HepG2 (cell line): ENCODE measurements around the gene DDIT4. TPM values are rescaled to one million over a fixed set of nuclear protein-coding genes. Genes with fewer than 3 reads are reported as not detected.

Experiments
- ATAC-seq: fragments of 200-7000 bp; cut with Tn5 transposase; 3 replicates; pipeline ENCODE4 v1.9.1; 2020; ENCODE audit warnings: mild to moderate bottlenecking, moderate library complexity
- Bru-seq: library from RNA; stranded (reverse); fragments of 400-500 nt; gene quantifications from one replicate; lab custom pipeline; 2021; lab: Mats Ljungman, UMichigan
- BruChase-seq, 2 experiments: library from RNA; stranded (reverse); fragments of 400-500 nt; gene quantifications; one replicate each; lab custom pipeline; 2021; lab: Mats Ljungman, UMichigan
- BruUV-seq: library from RNA; stranded (reverse); fragments of 400-500 nt; replicated peaks from 2 replicates; lab custom pipeline; 2021; lab: Mats Ljungman, UMichigan
- CTCF ChIA-PET: fragments of 300-600 bp; formaldehyde crosslinking; extraction: SDS; loops from one replicate; lab custom pipeline; 2021; ENCODE audit warnings: low total read pairs, inconsistent platforms, low intra/inter-chr PET ratio; lab: Yijun Ruan, JAX
- POLR2A ChIA-PET: fragments of 350-600 bp; sonication (Branson Sonifier 250); formaldehyde crosslinking; loops from one replicate; lab custom pipeline; 2020; ENCODE audit warnings: antibody characterized with exemption, inconsistent platforms; lab: Yijun Ruan, JAX
- DNase-seq: peaks from one replicate; pipeline ENCODE4 v3.0.0-alpha.2; 2015; ENCODE audit warnings: low spot score
- FAIRE-seq: peaks from 3 replicates; lab custom pipeline; 2011; peaks lifted over from hg19 to GRCh38; lab: Jason Lieb, UNC
- H2AFZ ChIP-seq: one replicate; pipeline ENCODE4 v1.6.1; 2011; ENCODE audit warnings: low read length, inconsistent platforms
- H3K27ac ChIP-seq: fragments of 300-600 bp; 3 replicates; pipeline ENCODE4 v1.8.0; 2011; ENCODE audit warnings: mixed run types, mild to moderate bottlenecking, mixed read lengths, low read length, inconsistent platforms; ENCODE audit not compliant: insufficient read depth; ENCODE audit errors: extremely low read length
- H3K27me3 ChIP-seq, 2 experiments: fragments of 200-600 bp in 1 of 2; 2 replicates in 1 of 2; 3 replicates in 1 of 2; pipeline versions ENCODE4 v1.6.0 to v1.8.0; 2011; ENCODE audit warnings: low read length in 2 of 2, mild to moderate bottlenecking in 2 of 2, moderate library complexity in 2 of 2, inconsistent platforms in 1 of 2; ENCODE audit not compliant: insufficient read depth in 2 of 2, control insufficient read depth in 1 of 2
- H3K36me3 ChIP-seq, 2 experiments: fragments of 200-600 bp in 1 of 2; replicated peaks in 1 of 2; 2 replicates in 1 of 2; 3 replicates in 1 of 2; pipeline versions ENCODE4 v1.5.1 to v1.8.0; 2011; ENCODE audit warnings: low read length in 2 of 2, inconsistent platforms in 1 of 2; ENCODE audit not compliant: insufficient read depth in 2 of 2, control insufficient read depth in 1 of 2
- H3K4me1 ChIP-seq: 2 replicates; pipeline ENCODE4 v1.5.1; 2012; ENCODE audit warnings: low read length, inconsistent platforms; ENCODE audit not compliant: insufficient read depth
- H3K4me2 ChIP-seq: 2 replicates; pipeline ENCODE4 v1.6.0; 2011; ENCODE audit warnings: low read depth, low read length, inconsistent platforms
- H3K4me3 ChIP-seq, 3 experiments: fragments of 200-600 bp in 1 of 3; sonication (generic), shearing (Covaris generic) in 1 of 3; replicated peaks in 1 of 3; 2 replicates each; pipeline ENCODE4 v1.5.1; 2011 to 2016; ENCODE audit warnings: low read length in 3 of 3, inconsistent platforms in 2 of 3, low read depth in 2 of 3, mild to moderate bottlenecking in 2 of 3, control low read depth in 1 of 3, mixed read lengths in 1 of 3; ENCODE audit not compliant: insufficient read depth in 1 of 3
- H3K79me2 ChIP-seq: one replicate; pipeline ENCODE4 v1.6.1; 2011; ENCODE audit warnings: low read length, inconsistent platforms; ENCODE audit not compliant: insufficient read depth
- H3K9ac ChIP-seq: 2 replicates; pipeline ENCODE4 v1.6.0; 2011; ENCODE audit warnings: mild to moderate bottlenecking, low read depth, low read length, inconsistent platforms; ENCODE audit not compliant: insufficient read depth
- H3K9me3 ChIP-seq: 2 replicates; pipeline ENCODE4 v1.5.1; 2012; ENCODE audit warnings: mild to moderate bottlenecking, low read length
- H4K20me1 ChIP-seq: 2 replicates; pipeline ENCODE4 v1.6.0; 2011; ENCODE audit warnings: inconsistent platforms, mild to moderate bottlenecking, low read length, moderate library complexity; ENCODE audit not compliant: insufficient read depth
- GTF2F1 ChIP-seq: fragments of 150-350 bp; IDR thresholded peaks from 2 replicates; pipeline ENCODE4 v1.6.1; 2014; ENCODE audit warnings: low read length
- KDM5A ChIP-seq: fragments of 200-600 bp; sonication (generic); IDR thresholded peaks from 2 replicates; pipeline ENCODE4 v1.7.0; 2018; ENCODE audit warnings: antibody characterized with exemption, mild to moderate bottlenecking, low read length, borderline replicate concordance
- PPARG ChIP-seq: conservative IDR thresholded peaks from 2 replicates; pipeline ENCODE4 v1.6.1; 2016; ENCODE audit warnings: missing biosample characterization, missing genetic modification reagents
- SATB2 ChIP-seq: sonication (generic); formaldehyde crosslinking; IDR thresholded peaks from 2 replicates; pipeline ENCODE4 v1.5.0; 2020; ENCODE audit warnings: missing genetic modification reagents
- ZNF616 ChIP-seq: sonication (generic); formaldehyde crosslinking; IDR thresholded peaks from 2 replicates; pipeline ENCODE4 v1.5.0; 2020; ENCODE audit warnings: low read depth, mild to moderate bottlenecking, missing genetic modification reagents
- ZNF646 ChIP-seq: sonication (generic); formaldehyde crosslinking; IDR thresholded peaks from 2 replicates; pipeline ENCODE4 v1.9.0; 2021; ENCODE audit warnings: mild to moderate bottlenecking, missing genetic modification reagents
- WGBS: methylation state at CpG from one replicate; pipeline ENCODE4 v1.1.6; 2017; ENCODE audit warnings: low lambda C conversion rate; 5-methylcytosine and 5-hydroxymethylcytosine counted together
- in situ Hi-C: cut with HindIII; loops from 2 replicates; pipeline ENCODE4 v1.10.0; 2017; ENCODE audit warnings: low pct_unique_long_range_greater_than_20kb; ENCODE audit not compliant: extremely low pct_ligation_motif_present
- intact Hi-C: fragments of 100-400 bp; cut with micrococcal nuclease; formaldehyde crosslinking; loops from one replicate; pipeline ENCODE4 v1.10.0; 2022; ENCODE audit not compliant: unreplicated experiment
- long read RNA-seq, 2 experiments: library from RNA in 1 of 2; library from polyadenylated mRNA in 1 of 2; stranded (forward) in 1 of 2; unstranded in 1 of 2; transcript quantifications; one replicate each; pipeline ENCODE4 v2.0.0, GENCODE V29; 2019 to 2022
- polyA minus RNA-seq, 3 experiments: library from RNA; depleted of rRNA, polyadenylated mRNA; stranded (reverse); fragments of >200 nt; gene quantifications; 2 replicates each; pipeline ENCODE4 v1.2.3, GENCODE V29; 2011; ENCODE audit warnings: low replicate concordance in 1 of 3
- polyA plus RNA-seq, 8 experiments: library from polyadenylated mRNA; depleted of rRNA in 3 of 8; stranded (reverse) in 7 of 8; unstranded in 1 of 8; fragments of >200 nt; fragmentation: Illumina TruSeq in 4 of 8; extraction: Trizol in 4 of 8; gene quantifications; 2 replicates each; pipeline versions ENCODE4 v1.2.1 to v1.2.3, GENCODE V29; 2011 to 2016; ENCODE audit warnings: low read depth in 4 of 8, missing spikeins in 1 of 8, mixed read lengths in 1 of 8; ENCODE audit not compliant: insufficient read depth in 1 of 8
- total RNA-seq, 5 experiments: library from RNA; depleted of rRNA; stranded (reverse); fragments of >200 nt; fragmentation: Illumina TruSeq; extraction: Trizol; gene quantifications; 2 replicates each; pipeline ENCODE4 v1.2.3, GENCODE V29; 2016; ENCODE audit warnings: low read depth in 1 of 5
- TF ChIP-seq, protein P1 (sequence below): sonication (generic); formaldehyde crosslinking; IDR thresholded peaks from 2 replicates; pipeline ENCODE4 v1.8.0; 2022; ENCODE audit warnings: mild to moderate bottlenecking, missing genetic modification reagents, moderate library complexity

DDIT4 gene, protein sequence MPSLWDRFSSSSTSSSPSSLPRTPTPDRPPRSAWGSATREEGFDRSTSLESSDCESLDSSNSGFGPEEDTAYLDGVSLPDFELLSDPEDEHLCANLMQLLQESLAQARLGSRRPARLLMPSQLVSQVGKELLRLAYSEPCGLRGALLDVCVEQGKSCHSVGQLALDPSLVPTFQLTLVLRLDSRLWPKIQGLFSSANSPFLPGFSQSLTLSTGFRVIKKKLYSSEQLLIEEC
- total RNA-seq (2016; rRNA removed; fragmentation: Illumina TruSeq; extraction: Trizol) (35.2 and 35.6 TPM in 2 replicates), polyA plus RNA-seq (2011; rRNA removed) (40.7 and 78.9 TPM in 2 replicates), polyA minus RNA-seq (2011; rRNA and poly(A)+ RNA removed; ENCODE audit: low replicate concordance) (150 and 161 TPM in 2 replicates), Bru-seq, nascent RNA (percentile 98 among the genes with signal in this experiment), BruChase-seq, experiment 1, labeled RNA remaining after a 6-hour chase (percentile 90 among the genes with signal in this experiment), BruChase-seq, experiment 2, labeled RNA remaining after a 2-hour chase (percentile 98 among the genes with signal in this experiment)
- 17.3 and 17.4 TPM in 2 replicates for total RNA-seq (2016; cell fraction: cytosol; rRNA removed; fragmentation: Illumina TruSeq; extraction: Trizol; ENCODE audit: low read depth)
- 35.9 and 37.2 TPM in 2 replicates for total RNA-seq (2016; cell fraction: insoluble cytoplasmic fraction; rRNA removed; fragmentation: Illumina TruSeq; extraction: Trizol)
- total RNA-seq (2016; cell fraction: membrane; rRNA removed; fragmentation: Illumina TruSeq; extraction: Trizol) = 34.5 and 35.2 TPM in 2 replicates
- total RNA-seq (2016; cell fraction: nucleus; rRNA removed; fragmentation: Illumina TruSeq; extraction: Trizol) = 19.2 and 19.4 TPM in 2 replicates
- 47.3 and 59.3 TPM in 2 replicates for polyA plus RNA-seq (2011; cell fraction: cytosol; rRNA removed)
- 73.1 and 98.3 TPM in 2 replicates for polyA plus RNA-seq (2011; cell fraction: nucleus; rRNA removed)
- polyA plus RNA-seq (2012) = 82.2 and 137 TPM in 2 replicates
- 3.8 and 5.2 TPM in 2 replicates for polyA plus RNA-seq (2016; cell fraction: cytosol; fragmentation: Illumina TruSeq; extraction: Trizol; ENCODE audit: low read depth)
- polyA plus RNA-seq (2016; cell fraction: insoluble cytoplasmic fraction; fragmentation: Illumina TruSeq; extraction: Trizol; ENCODE audit: low read depth) = 24.9 and 26.7 TPM in 2 replicates
- polyA plus RNA-seq (2016; cell fraction: membrane; fragmentation: Illumina TruSeq; extraction: Trizol; ENCODE audit: low read depth) = 8.1 and 8.4 TPM in 2 replicates
- 27.3 and 28.4 TPM in 2 replicates for polyA plus RNA-seq (2016; cell fraction: nucleus; fragmentation: Illumina TruSeq; extraction: Trizol; ENCODE audit: insufficient read depth, low read depth)
- polyA minus RNA-seq (2011; cell fraction: cytosol; rRNA and poly(A)+ RNA removed) = 74.7 and 77.2 TPM in 2 replicates
- polyA minus RNA-seq (2011; cell fraction: nucleus; rRNA and poly(A)+ RNA removed) = 51.2 and 56.2 TPM in 2 replicates
- long read RNA-seq, experiment 1, transcript DDIT4-201 (3 exons, 1,748 nt) = major isoform, 174 of 187 reads
- long read RNA-seq, experiment 1, partial matches to known transcripts = 0 of 187 reads
- long read RNA-seq, experiment 1, other reads (novel, unspliced or antisense) = 9 of 187 reads
- long read RNA-seq, experiment 2, transcript DDIT4-201 (3 exons, 1,748 nt) = major isoform, 214 of 320 reads
- long read RNA-seq, experiment 2, transcript DDIT4-203 (2 exons, 753 nt) = minor isoform, 7 of 320 reads
- long read RNA-seq, experiment 2, partial matches to known transcripts = 0 of 320 reads
- long read RNA-seq, experiment 2, other reads (novel, unspliced or antisense) = 96 of 320 reads

DNA sequence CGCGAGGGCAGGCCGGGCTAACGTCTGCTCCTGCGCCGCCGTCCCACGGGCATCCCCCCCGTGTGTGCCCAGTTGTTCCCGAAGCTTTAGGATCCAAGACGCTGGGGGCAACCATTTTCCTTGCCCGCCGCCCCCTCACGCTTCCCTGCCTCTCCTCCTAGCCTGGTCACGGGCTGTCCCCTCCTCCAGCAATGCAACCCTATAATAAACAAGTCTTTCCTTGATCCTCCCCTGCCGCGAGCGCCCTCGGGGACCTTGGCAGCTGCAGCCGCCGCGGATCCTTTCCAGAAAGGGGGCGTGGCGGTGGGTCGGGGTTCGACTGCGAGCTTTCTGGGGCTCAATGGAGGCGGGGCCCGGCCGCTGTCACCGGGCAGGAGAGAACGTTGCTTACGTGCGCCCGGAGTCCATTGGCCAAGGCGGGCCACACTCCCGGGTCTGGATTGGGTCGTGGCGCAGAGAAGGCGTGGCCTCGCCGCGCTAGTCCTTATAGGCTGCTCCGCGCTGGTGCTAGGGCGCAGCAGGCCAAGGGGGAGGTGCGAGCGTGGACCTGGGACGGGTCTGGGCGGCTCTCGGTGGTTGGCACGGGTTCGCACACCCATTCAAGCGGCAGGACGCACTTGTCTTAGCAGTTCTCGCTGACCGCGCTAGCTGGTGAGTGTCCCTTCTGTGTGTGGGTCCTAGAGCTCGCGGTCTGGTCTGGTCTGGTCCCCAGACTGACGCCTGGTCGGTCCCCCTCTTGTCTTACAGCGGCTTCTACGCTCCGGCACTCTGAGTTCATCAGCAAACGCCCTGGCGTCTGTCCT lies at the start of gene DDIT4:
TSS of gene DDIT4 (plus strand) at position 515 of the 803 bp plus-strand sequence. CDS start 293 bp downstream, outside the sequence.
- H3K27me3 ChIP-seq = no peaks in the 10 kb centered on the region; a peak in 1 of 5 replicates
- peaks cover 61% of the 10 kb centered on the region for H3K4me1 ChIP-seq
- intact Hi-C loops = loop anchor here (2.0 kb wide), 3 partner anchors 25 to 61 kb away; no protein-coding TSS in a partner anchor
- peak; percentile 93 for DNase-seq
- 0% methylated on average over 18 of the region's 67 CpGs for WGBS
- no peak within 1 kb of the TSS for H2AFZ ChIP-seq
- BruUV-seq = no TSS peak
- H4K20me1 ChIP-seq = peaks cover 26% of the 10 kb centered on the region
- peaks cover 2 to 13% of the 10 kb centered on the region in 2 experiments; a peak in 3 of 5 replicates for H3K36me3 ChIP-seq
- H3K4me2 ChIP-seq = peak within 1 kb of the TSS; percentile 97
- peak within 1 kb of the TSS; percentile 81 for H3K27ac ChIP-seq
- POLR2A ChIA-PET = interaction anchor here (0.6 to 8.5 kb wide), 48 partner anchors 8 to 346 kb away, joined by 3 to 322 read pairs (median 6); partner anchors contain the start of genes ANAPC16, ASCC1 and DNAJB12
- FAIRE-seq = peak; percentile 51
- peaks cover 23% of the 10 kb centered on the region for H3K79me2 ChIP-seq
- in situ Hi-C loops = no loop called here
- CTCF ChIA-PET = interaction anchor here (1.9 kb wide), 1 partner anchor 55 kb away, joined by 9 read pairs; no protein-coding TSS in a partner anchor
- H3K9me3 ChIP-seq = no peaks in the 10 kb centered on the region
- peak; percentile 87 for ATAC-seq
- H3K4me3 ChIP-seq = peak within 1 kb of the TSS; percentile 81 to 99 (median 98)
- peak within 1 kb of the TSS; percentile 93 for H3K9ac ChIP-seq
- TF ChIP-seq PPARG (CRISPR knock-in tag) = no peak; the same call in 1 of the 2 replicates
- no peak for TF ChIP-seq ZNF616
- TF ChIP-seq SATB2 = peak; percentile 89
- TF ChIP-seq KDM5A = no peak; the same call in 1 of the 2 replicates
- TF ChIP-seq GTF2F1 = peak; percentile 96
- TF ChIP-seq, protein P1, sequence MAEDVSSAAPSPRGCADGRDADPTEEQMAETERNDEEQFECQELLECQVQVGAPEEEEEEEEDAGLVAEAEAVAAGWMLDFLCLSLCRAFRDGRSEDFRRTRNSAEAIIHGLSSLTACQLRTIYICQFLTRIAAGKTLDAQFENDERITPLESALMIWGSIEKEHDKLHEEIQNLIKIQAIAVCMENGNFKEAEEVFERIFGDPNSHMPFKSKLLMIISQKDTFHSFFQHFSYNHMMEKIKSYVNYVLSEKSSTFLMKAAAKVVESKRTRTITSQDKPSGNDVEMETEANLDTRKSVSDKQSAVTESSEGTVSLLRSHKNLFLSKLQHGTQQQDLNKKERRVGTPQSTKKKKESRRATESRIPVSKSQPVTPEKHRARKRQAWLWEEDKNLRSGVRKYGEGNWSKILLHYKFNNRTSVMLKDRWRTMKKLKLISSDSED (CRISPR knock-in tag) = peak; percentile 35; the same call in 1 of the 2 replicates
- no peak for TF ChIP-seq ZNF646 (CRISPR knock-in tag)
